GM12878 (cell line): ENCODE measurements around the gene MS4A6A. TPM values are rescaled to one million over a fixed set of nuclear protein-coding genes. Genes with fewer than 3 reads are reported as not detected.

ENCODE experiments used
- ATAC-seq: fragments of 200-7000 bp; cut with Tn5 transposase; 3 replicates; pipeline ENCODE4 v1.9.1; 2020; ENCODE audit warnings: mild to moderate bottlenecking, moderate library complexity
- BruUV-seq: library from RNA; stranded (reverse); fragments of 400-500 nt; replicated peaks from 2 replicates; lab custom pipeline; 2021; lab: Mats Ljungman, UMichigan
- CTCF ChIA-PET: fragments of 300-600 bp; sonication (Branson Sonifier 250); formaldehyde crosslinking; extraction: SDS; loops from one replicate; lab custom pipeline; 2021; ENCODE audit warnings: inconsistent platforms; lab: Yijun Ruan, JAX
- POLR2A ChIA-PET: fragments of 350-600 bp; formaldehyde crosslinking; extraction: SDS; loops from one replicate; lab custom pipeline; 2021; ENCODE audit warnings: inconsistent platforms; lab: Charles Lee
- RAD21 ChIA-PET: fragments of 300-600 bp; sonication (Branson Sonifier 250); formaldehyde crosslinking; loops from one replicate; lab custom pipeline; 2023; ENCODE audit warnings: antibody characterized with exemption; ENCODE audit not compliant: unreplicated experiment; lab: Charles Lee
- SMC1A ChIA-PET: fragments of 300-600 bp; sonication (Branson Sonifier 250); formaldehyde crosslinking; loops from one replicate; lab custom pipeline; 2023; ENCODE audit not compliant: unreplicated experiment, uncharacterized antibody; lab: Charles Lee
- DNase-seq: peaks from one replicate; pipeline ENCODE4 v3.0.0-alpha.2; 2011; ENCODE audit warnings: low read depth, low spot score
- FAIRE-seq: peaks from 3 replicates; lab custom pipeline; 2011; peaks lifted over from hg19 to GRCh38; lab: Jason Lieb, UNC
- H2AFZ ChIP-seq: 2 replicates; pipeline ENCODE4 v1.6.0; 2011; ENCODE audit warnings: low read depth, low read length, control low read depth; ENCODE audit not compliant: control insufficient read depth
- H3K27ac ChIP-seq: 2 replicates; pipeline ENCODE4 v1.5.1; 2011; ENCODE audit warnings: control low read depth; ENCODE audit not compliant: control insufficient read depth, insufficient read depth
- H3K27me3 ChIP-seq, 2 experiments: replicated peaks in 1 of 2; 2 replicates each; pipeline versions ENCODE4 v1.6.0 to v1.6.1; 2011; ENCODE audit warnings: low read length in 1 of 2; ENCODE audit not compliant: control insufficient read depth in 2 of 2, insufficient read depth in 2 of 2
- H3K36me3 ChIP-seq, 2 experiments: 2 replicates each; pipeline ENCODE4 v1.5.1; 2011; ENCODE audit warnings: low read length in 1 of 2; ENCODE audit not compliant: control insufficient read depth in 2 of 2, insufficient read depth in 2 of 2
- H3K4me1 ChIP-seq: 2 replicates; pipeline ENCODE4 v1.6.1; 2011; ENCODE audit warnings: mild to moderate bottlenecking, low read length, moderate library complexity, mixed read lengths; ENCODE audit not compliant: control insufficient read depth, insufficient read depth
- H3K4me2 ChIP-seq: 2 replicates; pipeline ENCODE4 v1.6.0; 2011; ENCODE audit warnings: control low read depth; ENCODE audit not compliant: control insufficient read depth, insufficient read depth
- H3K4me3 ChIP-seq: fragments of 200-600 bp; sonication (generic); 2 replicates; pipeline ENCODE4 v1.5.1; 2016
- H3K79me2 ChIP-seq: 2 replicates; pipeline ENCODE4 v1.6.0; 2011; ENCODE audit warnings: low read length; ENCODE audit not compliant: control insufficient read depth, insufficient read depth
- H3K9ac ChIP-seq: 2 replicates; pipeline ENCODE4 v1.8.0; 2011; ENCODE audit warnings: low read length, control low read depth, mixed read lengths; ENCODE audit not compliant: control insufficient read depth, insufficient read depth
- H3K9me3 ChIP-seq: replicated peaks from 3 replicates; pipeline ENCODE4 v1.5.1; 2011; ENCODE audit warnings: mild to moderate bottlenecking, low read length; ENCODE audit not compliant: control insufficient read depth, insufficient read depth
- H4K20me1 ChIP-seq: 2 replicates; pipeline ENCODE4 v1.6.0; 2011; ENCODE audit not compliant: control insufficient read depth, insufficient read depth
- IKZF2 ChIP-seq, 2 experiments: fragments of 450-650 bp; IDR thresholded peaks; 2 replicates each; pipeline ENCODE4 v1.6.1; 2017; ENCODE audit warnings: mild to moderate bottlenecking in 2 of 2, moderate library complexity in 2 of 2
- KLF5 ChIP-seq: fragments of 450-650 bp; IDR thresholded peaks from 2 replicates; pipeline ENCODE4 v1.6.1; 2014; ENCODE audit warnings: mild to moderate bottlenecking; ENCODE audit not compliant: partially characterized antibody
- NFIC ChIP-seq: IDR thresholded peaks from 2 replicates; pipeline ENCODE4 v1.6.1; 2012; ENCODE audit warnings: low read depth, mild to moderate bottlenecking, inconsistent platforms, low read length, moderate library complexity
- NFYA ChIP-seq: IDR thresholded peaks from 2 replicates; pipeline ENCODE4 v1.6.1; 2011; ENCODE audit warnings: low read depth, mild to moderate bottlenecking, low read length, improper control_type of control experiment, borderline replicate concordance
- PKNOX1 ChIP-seq: fragments of 450-650 bp; IDR thresholded peaks from 2 replicates; pipeline ENCODE4 v1.6.1; 2016; ENCODE audit warnings: mild to moderate bottlenecking
- RELB ChIP-seq: fragments of 450-650 bp; IDR thresholded peaks from 2 replicates; pipeline ENCODE4 v1.6.1; 2017; ENCODE audit warnings: low read depth, mild to moderate bottlenecking, moderate library complexity
- RUNX3 ChIP-seq: IDR thresholded peaks from 2 replicates; pipeline ENCODE4 v1.6.1; 2012; ENCODE audit warnings: low read length, inconsistent platforms
- SPI1 ChIP-seq: IDR thresholded peaks from 2 replicates; pipeline ENCODE4 v1.6.1; 2011; ENCODE audit warnings: low read depth, mild to moderate bottlenecking, low read length, moderate library complexity, borderline replicate concordance; ENCODE audit not compliant: insufficient read depth
- ZNF384 ChIP-seq: IDR thresholded peaks from 2 replicates; pipeline ENCODE4 v1.6.1; 2012; ENCODE audit warnings: low read depth, mild to moderate bottlenecking, low read length, improper control_type of control experiment, borderline replicate concordance
- WGBS: methylation state at CpG from one replicate; pipeline ENCODE4 v1.1.6; 2016; ENCODE audit warnings: low lambda C conversion rate; ENCODE audit not compliant: insufficient replicate concordance, insufficient coverage; ENCODE audit errors: missing lambda C conversion rate; 5-methylcytosine and 5-hydroxymethylcytosine counted together
- in situ Hi-C: fragments of 300-500 bp; cut with MboI; formaldehyde crosslinking; loops from 9 replicates; pipeline ENCODE4 v1.14.3; 2018; ENCODE audit warnings: mixed read lengths
- intact Hi-C: fragments of 100-400 bp; cut with micrococcal nuclease; formaldehyde crosslinking; loops from one replicate; pipeline ENCODE4 v1.14.2; 2022; ENCODE audit not compliant: unreplicated experiment
- polyA plus RNA-seq, 11 experiments: library from polyadenylated mRNA; depleted of rRNA in 4 of 11; unstranded in 6 of 11; stranded (reverse) in 5 of 11; fragments of >200 nt; fragmentation: Nextera tagmentation in 4 of 11; fragmentation: Illumina TruSeq in 1 of 11; extraction: Ambion mirVana in 4 of 11; extraction: Trizol in 1 of 11; gene quantifications; 1 replicate in 1 of 11; 2 replicates in 10 of 11; pipeline versions ENCODE4 v1.2.1 to v1.2.3, GENCODE V29; 2011 to 2016; ENCODE audit warnings: inconsistent platforms in 2 of 11, missing spikeins in 2 of 11, low read depth in 1 of 11
- total RNA-seq, 4 experiments: library from RNA; depleted of rRNA in 3 of 4; stranded (reverse); fragments of >200 nt in 3 of 4; fragmentation: Illumina TruSeq in 1 of 4; extraction: Trizol in 1 of 4; gene quantifications; 2 replicates each; pipeline versions ENCODE4 v1.2.1 to v1.2.3, GENCODE V29; 2013 to 2021
- TF ChIP-seq, protein P1 (sequence below): fragments of 450-650 bp; IDR thresholded peaks from 2 replicates; pipeline ENCODE4 v1.6.1; 2017; ENCODE audit warnings: mild to moderate bottlenecking

MS4A6A gene
- total and polyA plus RNA-seq, 10 of the 15 experiments (the other 5 are each of a cell fraction or from before 2014, with no cell fraction given): 0.75 to 30.7 (median 9.0) TPM

GRCh38 chr11:60164550-60165075 lies 18.3 kb downstream of the MS4A6A start:
- no TSS peak for BruUV-seq
- FAIRE-seq: no peak
- no peak overlapping the region for H3K4me2 ChIP-seq
- peak; percentile 29; the same call in 1 of the 2 replicates for TF ChIP-seq RUNX3
- TF ChIP-seq, protein P1, sequence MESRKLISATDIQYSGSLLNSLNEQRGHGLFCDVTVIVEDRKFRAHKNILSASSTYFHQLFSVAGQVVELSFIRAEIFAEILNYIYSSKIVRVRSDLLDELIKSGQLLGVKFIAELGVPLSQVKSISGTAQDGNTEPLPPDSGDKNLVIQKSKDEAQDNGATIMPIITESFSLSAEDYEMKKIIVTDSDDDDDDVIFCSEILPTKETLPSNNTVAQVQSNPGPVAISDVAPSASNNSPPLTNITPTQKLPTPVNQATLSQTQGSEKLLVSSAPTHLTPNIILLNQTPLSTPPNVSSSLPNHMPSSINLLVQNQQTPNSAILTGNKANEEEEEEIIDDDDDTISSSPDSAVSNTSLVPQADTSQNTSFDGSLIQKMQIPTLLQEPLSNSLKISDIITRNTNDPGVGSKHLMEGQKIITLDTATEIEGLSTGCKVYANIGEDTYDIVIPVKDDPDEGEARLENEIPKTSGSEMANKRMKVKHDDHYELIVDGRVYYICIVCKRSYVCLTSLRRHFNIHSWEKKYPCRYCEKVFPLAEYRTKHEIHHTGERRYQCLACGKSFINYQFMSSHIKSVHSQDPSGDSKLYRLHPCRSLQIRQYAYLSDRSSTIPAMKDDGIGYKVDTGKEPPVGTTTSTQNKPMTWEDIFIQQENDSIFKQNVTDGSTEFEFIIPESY: no peak
- no peak for TF ChIP-seq ZNF384
- no peak for TF ChIP-seq NFYA
- TF ChIP-seq IKZF2 (IDR thresholded peaks at IDR 0.05): peak in 1 of 2 experiments; percentile 24; a peak in 1 of 4 replicates
- no peak for TF ChIP-seq PKNOX1
- TF ChIP-seq KLF5: peak; percentile 25
- no peak for TF ChIP-seq RELB
- TF ChIP-seq NFIC: no peak
- no peak for TF ChIP-seq SPI1
- TF ChIP-seq, all 136 proteins: peak for 3
- in situ Hi-C loops: no loop called here
- ATAC-seq (peak; percentile 66), DNase-seq (no peak)
- no peak overlapping the region for H2AFZ ChIP-seq
- no peaks in the 10 kb centered on the region for H3K36me3 ChIP-seq
- H4K20me1 ChIP-seq: no peaks in the 10 kb centered on the region
- H3K9ac ChIP-seq: no peak overlapping the region
- H3K4me3 ChIP-seq: no peak overlapping the region
- no peak overlapping the region for H3K27ac ChIP-seq
- H3K4me1 ChIP-seq: no peaks in the 10 kb centered on the region
- H3K27me3 ChIP-seq: no peaks in the 10 kb centered on the region; a peak in 1 of 4 replicates
- ChIA-PET CTCF (interaction anchor here (0.6 kb wide), 1 partner anchor 1017 kb away, joined by 5 read pairs; no protein-coding TSS in a partner anchor), SMC1A (no interaction called here), POLR2A (no interaction called here), RAD21 (no interaction called here)
- WGBS: 0% methylated on average over 1 of the region's 1 CpG
- H3K9me3 ChIP-seq: peaks cover 8% of the 10 kb centered on the region; the same call in 2 of the 3 replicates
- no peaks in the 10 kb centered on the region for H3K79me2 ChIP-seq
- intact Hi-C loops: no loop called here
